Fibroblast of lung (primary cell): ENCODE results near the gene ACOT7.

Experiments used
- EZH2 ChIP-seq: IDR thresholded peaks from 2 replicates; pipeline ENCODE4 v1.5.1; 2012; ENCODE audit warnings: low read length, control low read depth, mild to moderate bottlenecking; ENCODE audit errors: missing control alignments
- TF ChIP-seq, protein P1 (sequence below), 2 donors: IDR thresholded peaks in 1 of 2; conservative IDR thresholded peaks in 1 of 2; 1 replicate in 1 of 2; 2 replicates in 1 of 2; pipeline ENCODE4 v1.5.1; 2011 to 2012; ENCODE audit warnings: low read length in 2 of 2, control low read depth in 1 of 2, inconsistent platforms in 1 of 2, low read depth in 1 of 2, mild to moderate bottlenecking in 1 of 2

GRCh38 chr1:6288665-6289064 is 104.9 kb downstream of the ACOT7 start:
- TF ChIP-seq, protein P1, sequence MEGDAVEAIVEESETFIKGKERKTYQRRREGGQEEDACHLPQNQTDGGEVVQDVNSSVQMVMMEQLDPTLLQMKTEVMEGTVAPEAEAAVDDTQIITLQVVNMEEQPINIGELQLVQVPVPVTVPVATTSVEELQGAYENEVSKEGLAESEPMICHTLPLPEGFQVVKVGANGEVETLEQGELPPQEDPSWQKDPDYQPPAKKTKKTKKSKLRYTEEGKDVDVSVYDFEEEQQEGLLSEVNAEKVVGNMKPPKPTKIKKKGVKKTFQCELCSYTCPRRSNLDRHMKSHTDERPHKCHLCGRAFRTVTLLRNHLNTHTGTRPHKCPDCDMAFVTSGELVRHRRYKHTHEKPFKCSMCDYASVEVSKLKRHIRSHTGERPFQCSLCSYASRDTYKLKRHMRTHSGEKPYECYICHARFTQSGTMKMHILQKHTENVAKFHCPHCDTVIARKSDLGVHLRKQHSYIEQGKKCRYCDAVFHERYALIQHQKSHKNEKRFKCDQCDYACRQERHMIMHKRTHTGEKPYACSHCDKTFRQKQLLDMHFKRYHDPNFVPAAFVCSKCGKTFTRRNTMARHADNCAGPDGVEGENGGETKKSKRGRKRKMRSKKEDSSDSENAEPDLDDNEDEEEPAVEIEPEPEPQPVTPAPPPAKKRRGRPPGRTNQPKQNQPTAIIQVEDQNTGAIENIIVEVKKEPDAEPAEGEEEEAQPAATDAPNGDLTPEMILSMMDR (conservative IDR thresholded peaks at IDR 0.05 in 1 of 2, IDR thresholded peaks at IDR 0.05 in 1 of 2; ENCODE audit: low read depth in 1 of 2, low read length in 2 of 2), result no peak
- no peak for TF ChIP-seq EZH2
